ENCODE measurements around the gene SMKR1. TPM values are rescaled to one million over a fixed set of nuclear protein-coding genes. Genes with fewer than 3 reads are reported as not detected.

The SMKR1 gene
- total RNA-seq, 1 experiment from 2014 or later: 0.87 TPM

GRCh38 chr7:129499999-129500398 lies 2.3 kb upstream of the SMKR1 start:
- no peak overlapping the region for H2AFZ ChIP-seq (ENCODE audit: low read length)
- no peaks in the 10 kb centered on the region; the same call in 1 of the 2 replicates for H3K27me3 ChIP-seq (ENCODE audit: insufficient read depth, low read length)
- H3K4ac ChIP-seq (ENCODE audit: low read depth, low read length): no peak overlapping the region
- no peak for TF ChIP-seq CTCF (conservative IDR thresholded peaks at IDR 0.05)
- H4K5ac ChIP-seq (ENCODE audit: insufficient read length, low read depth, low read length): no peak overlapping the region
- no peak overlapping the region for H2BK12ac ChIP-seq (ENCODE audit: insufficient read length, low read depth, low read length)
- H3K4me3 Mint-ChIP-seq: no peak overlapping the region; a peak in 1 of 5 replicates
- no peak overlapping the region for H3K4me2 ChIP-seq (ENCODE audit: insufficient read depth, insufficient read length, low read length)
- H3K23me2 ChIP-seq (ENCODE audit: insufficient read length, low read depth, low read length, poor library complexity, severe bottlenecking): peaks cover 14% of the 10 kb centered on the region
- no peak overlapping the region for H3K56ac ChIP-seq (ENCODE audit: insufficient read length, low read depth, low read length)
- H3K9me3 Mint-ChIP-seq: no peaks in the 10 kb centered on the region
- peaks cover 46% of the 10 kb centered on the region for H3K27me3 Mint-ChIP-seq (ENCODE audit: low read depth)
- no peak overlapping the region for H3K14ac ChIP-seq (ENCODE audit: insufficient read depth, low read length)
- H2BK20ac ChIP-seq (ENCODE audit: low read depth, low read length, poor library complexity, severe bottlenecking): no peak overlapping the region
- no peak overlapping the region for H2BK5ac ChIP-seq (ENCODE audit: insufficient read length, low read length)
- no CpG with 5 or more reads among the region's 6 CpGs for WGBS (ENCODE audit: extremely low coverage, insufficient read length, low lambda C conversion rate)
- H3K23ac ChIP-seq (ENCODE audit: insufficient read length, low read depth, low read length): no peak overlapping the region
- H2BK15ac ChIP-seq (ENCODE audit: low read depth, low read length): no peak overlapping the region
- H3K36me3 Mint-ChIP-seq (ENCODE audit: insufficient read depth in 1 of 3, low read depth in 3 of 3): no peaks in the 10 kb centered on the region
- no peak overlapping the region for H3K18ac ChIP-seq (ENCODE audit: insufficient read length, low read depth, low read length)
- no peak overlapping the region for H3K9ac ChIP-seq (ENCODE audit: extremely low read depth, insufficient read length, low read length)
- no peak overlapping the region for H3K27ac ChIP-seq (ENCODE audit: insufficient read length, low read depth, low read length)
- H3K27ac Mint-ChIP-seq: no peak overlapping the region; a peak in 1 of 7 replicates
- no peaks in the 10 kb centered on the region for H3K9me3 ChIP-seq (ENCODE audit: control insufficient read depth, low read depth, low read length)
- no peaks in the 10 kb centered on the region for H4K20me1 ChIP-seq (ENCODE audit: control insufficient read depth, insufficient read depth, insufficient read length)
- no peak for DNase-seq
- H2AK5ac ChIP-seq (ENCODE audit: insufficient read length, low read length): no peak overlapping the region
- H3K4me1 ChIP-seq (ENCODE audit: insufficient read depth, low read length): no peaks in the 10 kb centered on the region
- no peak overlapping the region for H4K91ac ChIP-seq (ENCODE audit: insufficient read length, low read depth, low read length)
- H3K4me1 Mint-ChIP-seq: peaks cover 9 to 15% of the 10 kb centered on the region in 2 experiments
- H3K79me2 ChIP-seq (ENCODE audit: insufficient read depth, low read length): no peaks in the 10 kb centered on the region
- H2BK120ac ChIP-seq (ENCODE audit: low read depth, low read length, poor library complexity, severe bottlenecking): no peak overlapping the region
- no peaks in the 10 kb centered on the region for H3K79me1 ChIP-seq (ENCODE audit: insufficient read depth, low read depth, low read length, poor library complexity, severe bottlenecking)
- H4K8ac ChIP-seq (replicated peaks; ENCODE audit: insufficient read length, low read depth, low read length): no peak overlapping the region
- no peak overlapping the region for H3T11ph ChIP-seq (ENCODE audit: low read length)
